ENCODE results near the gene CSK.
"Not testable (repeated sequence)": the region's sequence is repeated elsewhere in the genome, so short reads cannot be mapped to it uniquely, and the experiment has no call there.

Gene CSK

GRCh38 chr15:74781431-74782258, at the start of gene CSK:
Gene CSK, plus strand, starts transcription at chr15:74782080. Its CDS starts 16,218 bp downstream, at chr15:74798298.
- DNase-seq (ENCODE audit: low read depth) = peak; percentile 85
- TF ChIP-seq MAX (IDR thresholded peaks at IDR 0.05; ENCODE audit: low read depth, low read length) = peak; percentile 63
- TF ChIP-seq POLR2A (IDR thresholded peaks at IDR 0.05; ENCODE audit: extremely low read depth, insufficient read length) = no peak
- peak; percentile 47 for TF ChIP-seq CTCF (IDR thresholded peaks at IDR 0.05; ENCODE audit: low read depth, low read length)
- peak; percentile 63; the same call in 1 of the 2 replicates for TF ChIP-seq MYC (IDR thresholded peaks at IDR 0.05; ENCODE audit: low read depth, low read length)
- peak within 1 kb of the TSS; percentile 92 for H3K4me3 ChIP-seq (ENCODE audit: low read depth, low read length)

GRCh38 chr15:74732846-74733245, 49.0 kb upstream of the CSK start:
- no peak for TF ChIP-seq MYC (IDR thresholded peaks at IDR 0.05; ENCODE audit: low read depth, low read length)
- no peak for TF ChIP-seq MAX (IDR thresholded peaks at IDR 0.05; ENCODE audit: low read depth, low read length)
- no peak for TF ChIP-seq POLR2A (IDR thresholded peaks at IDR 0.05; ENCODE audit: extremely low read depth, insufficient read length)
- no peak for TF ChIP-seq CTCF (IDR thresholded peaks at IDR 0.05; ENCODE audit: low read depth, low read length)
- no peak for DNase-seq (ENCODE audit: low read depth)
- no peak overlapping the region for H3K4me3 ChIP-seq (ENCODE audit: low read depth, low read length)

GRCh38 chr15:74733269-74733668, 48.6 kb upstream of the CSK start:
- TF ChIP-seq CTCF (IDR thresholded peaks at IDR 0.05; ENCODE audit: low read depth, low read length) (no peak), MYC (IDR thresholded peaks at IDR 0.05; ENCODE audit: low read depth, low read length) (no peak), MAX (IDR thresholded peaks at IDR 0.05; ENCODE audit: low read depth, low read length) (no peak), POLR2A (IDR thresholded peaks at IDR 0.05; ENCODE audit: extremely low read depth, insufficient read length) (no peak)
- H3K4me3 ChIP-seq (ENCODE audit: low read depth, low read length) = no peak overlapping the region
- DNase-seq (ENCODE audit: low read depth) = no peak

GRCh38 chr15:74735305-74735704, 46.6 kb upstream of the CSK start:
- TF ChIP-seq POLR2A (IDR thresholded peaks at IDR 0.05; ENCODE audit: extremely low read depth, insufficient read length) = no peak
- no peak for TF ChIP-seq MYC (IDR thresholded peaks at IDR 0.05; ENCODE audit: low read depth, low read length)
- TF ChIP-seq CTCF (IDR thresholded peaks at IDR 0.05; ENCODE audit: low read depth, low read length) = no peak
- TF ChIP-seq MAX (IDR thresholded peaks at IDR 0.05; ENCODE audit: low read depth, low read length) = no peak
- DNase-seq (ENCODE audit: low read depth) = no peak
- H3K4me3 ChIP-seq (ENCODE audit: low read depth, low read length) = no peak overlapping the region

- DNase-seq (ENCODE audit: low read depth) = peak; percentile 25
- H3K4me3 ChIP-seq (ENCODE audit: low read depth, low read length) = not testable (repeated sequence)
These were observed 43.6 kb upstream of the CSK start for GRCh38 chr15:74738239-74738638.

- no peak overlapping the region for H3K4me3 ChIP-seq (ENCODE audit: low read depth, low read length)
- TF ChIP-seq POLR2A (IDR thresholded peaks at IDR 0.05; ENCODE audit: extremely low read depth, insufficient read length) = no peak
- no peak for TF ChIP-seq CTCF (IDR thresholded peaks at IDR 0.05; ENCODE audit: low read depth, low read length)
- no peak for TF ChIP-seq MAX (IDR thresholded peaks at IDR 0.05; ENCODE audit: low read depth, low read length)
- peak; percentile 18 for DNase-seq (ENCODE audit: low read depth)
These were observed 39.5 kb upstream of the CSK start for GRCh38 chr15:74742422-74742821.

Data from NB4 (cell line).